CD1c-positive myeloid dendritic cell (primary cell): ENCODE data around the gene DIP2B.

Source experiments
- DNase-seq: peaks from one replicate; pipeline ENCODE4 v3.0.0-alpha.2; 2016; ENCODE audit errors: extremely low spot score

DIP2B gene

DNA sequence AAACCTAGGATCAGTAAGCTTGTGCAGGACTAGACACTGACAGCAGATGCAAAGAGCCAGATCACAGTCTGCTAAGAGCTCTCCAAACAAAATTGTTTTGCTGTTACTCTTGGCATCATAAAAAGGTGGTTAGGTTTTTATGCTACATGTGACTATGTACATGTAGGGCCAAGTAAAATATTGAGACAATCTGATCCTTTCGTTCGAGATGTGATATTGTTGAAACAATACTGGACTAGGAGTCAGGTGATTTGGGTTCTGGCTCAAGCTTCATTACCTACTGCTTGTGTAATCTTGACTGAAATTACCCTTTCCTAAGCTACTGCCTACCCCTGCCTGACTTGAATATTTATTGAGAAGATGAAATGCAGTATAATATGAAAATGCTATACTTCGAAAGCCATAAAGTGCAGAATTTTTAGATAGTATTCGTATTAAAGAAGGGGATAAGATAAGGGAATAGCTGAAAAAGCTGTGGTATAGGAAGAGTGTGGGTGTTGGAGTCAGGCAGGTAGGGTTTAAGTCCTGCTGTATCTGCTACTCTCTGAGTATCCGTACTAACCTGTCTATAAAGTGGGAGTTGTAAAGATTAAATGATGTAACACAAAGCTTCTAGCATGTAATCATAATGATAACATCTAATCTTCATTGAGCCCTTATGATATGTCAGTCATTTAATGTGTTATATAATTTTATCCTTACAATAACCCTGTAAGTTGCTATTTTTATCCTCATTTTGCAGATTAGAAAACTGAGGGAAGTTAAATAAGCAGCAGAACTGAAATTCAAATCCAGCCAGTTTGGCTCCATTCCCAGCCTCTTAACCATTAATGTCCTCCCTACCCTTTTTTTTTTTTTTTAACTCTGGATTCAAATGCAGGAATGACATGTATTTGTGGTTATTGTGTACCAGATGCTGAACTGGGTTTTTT, 220.5 kb downstream of the DIP2B start:
- DNase-seq = no peak

DNA sequence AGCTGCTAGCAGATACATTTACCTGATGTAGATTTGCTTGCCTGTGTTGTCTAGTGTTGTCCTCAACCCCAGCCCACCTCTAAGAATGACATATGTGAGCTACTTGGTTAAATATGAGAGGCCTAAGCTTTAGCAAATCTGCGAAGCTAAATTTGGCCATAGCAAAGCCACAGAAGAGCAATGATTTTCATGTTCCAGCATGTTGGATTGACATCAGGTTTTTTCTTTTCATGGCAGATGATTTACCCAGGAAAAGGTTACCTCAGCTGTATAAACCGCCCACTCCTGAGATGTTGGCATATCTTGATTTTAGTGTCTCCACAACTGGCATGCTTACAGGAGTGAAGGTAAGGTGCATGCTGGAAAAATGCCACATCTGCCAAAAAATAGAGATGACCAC, 222.7 kb downstream of the DIP2B start:
- DNase-seq = no peak

- DNase-seq = no peak
Observed at GRCh38 chr12:50728417-50728816, 223.6 kb downstream of the DIP2B start.

- DNase-seq = no peak
Observed at GRCh38 chr12:50728841-50729240, 224.1 kb downstream of the DIP2B start.

GRCh38 chr12:50732591-50732990, 227.8 kb downstream of the DIP2B start:
- no peak for DNase-seq

GRCh38 chr12:50733706-50734105, 228.9 kb downstream of the DIP2B start:
- no peak for DNase-seq

DNA sequence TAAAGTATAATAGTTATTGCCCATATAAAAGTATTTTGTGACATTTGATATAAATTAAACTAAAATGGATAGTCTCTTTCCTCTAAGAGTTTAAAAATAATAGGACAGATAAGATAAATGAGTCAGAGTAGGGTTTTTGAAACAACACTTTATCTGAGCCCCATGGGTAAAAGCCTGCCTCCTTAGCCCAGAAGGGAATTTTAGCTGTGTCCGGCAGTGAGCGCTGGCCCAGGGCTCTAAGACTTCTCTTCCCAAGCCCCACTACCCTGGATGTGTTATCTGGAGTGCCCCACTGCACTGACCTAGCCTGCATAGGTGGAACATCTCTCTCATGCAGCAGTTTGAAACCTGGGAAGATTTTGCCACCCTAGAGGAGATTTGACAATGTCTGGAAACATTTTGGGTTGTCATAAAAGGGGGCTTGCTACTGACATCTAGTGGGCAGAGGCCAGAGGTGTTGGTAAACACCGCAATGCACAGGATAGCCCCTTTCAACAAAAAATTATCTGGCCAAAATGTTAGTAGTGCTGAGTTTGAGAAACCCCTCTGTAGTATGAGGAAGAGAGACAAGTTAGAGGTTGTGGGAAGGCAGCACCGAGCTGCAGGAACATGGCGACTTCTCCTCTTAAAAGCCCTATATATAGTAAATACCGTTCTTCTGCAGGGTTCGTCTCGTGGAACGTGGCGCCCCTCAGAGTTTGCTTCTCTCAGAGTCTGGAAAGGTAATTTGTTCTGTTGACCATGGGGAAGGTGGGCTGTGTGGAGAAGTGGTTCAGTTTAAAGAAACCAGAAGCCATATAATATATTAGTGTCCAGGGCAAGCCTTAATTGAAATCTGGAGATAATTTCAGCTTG, 229.9 kb downstream of the DIP2B start:
- DNase-seq = no peak

- DNase-seq = no peak
Observed at GRCh38 chr12:50739611-50740010, 234.8 kb downstream of the DIP2B start.

- no peak for DNase-seq
Observed at GRCh38 chr12:50740307-50740706, 235.5 kb downstream of the DIP2B start.

DNA sequence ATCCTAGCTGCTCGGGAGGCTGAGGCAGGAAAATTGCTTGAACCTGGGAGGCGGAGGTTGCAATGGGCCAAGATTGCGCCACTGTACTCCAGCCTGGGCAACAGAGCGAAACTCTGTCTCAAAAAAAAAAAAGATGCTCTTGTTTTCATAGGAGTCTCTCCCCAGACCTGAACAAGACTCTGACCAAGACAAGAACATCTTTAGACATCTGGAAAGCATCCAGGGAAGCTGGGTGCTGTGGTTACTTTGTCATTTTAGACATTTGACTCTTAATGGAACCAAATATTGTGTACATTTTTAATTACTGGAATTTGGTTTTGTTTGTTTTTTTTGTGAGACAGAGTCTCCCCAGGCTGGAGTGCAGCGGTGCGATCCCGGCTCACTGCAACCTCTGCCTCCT, 238.0 kb downstream of the DIP2B start:
- no peak for DNase-seq

DNA sequence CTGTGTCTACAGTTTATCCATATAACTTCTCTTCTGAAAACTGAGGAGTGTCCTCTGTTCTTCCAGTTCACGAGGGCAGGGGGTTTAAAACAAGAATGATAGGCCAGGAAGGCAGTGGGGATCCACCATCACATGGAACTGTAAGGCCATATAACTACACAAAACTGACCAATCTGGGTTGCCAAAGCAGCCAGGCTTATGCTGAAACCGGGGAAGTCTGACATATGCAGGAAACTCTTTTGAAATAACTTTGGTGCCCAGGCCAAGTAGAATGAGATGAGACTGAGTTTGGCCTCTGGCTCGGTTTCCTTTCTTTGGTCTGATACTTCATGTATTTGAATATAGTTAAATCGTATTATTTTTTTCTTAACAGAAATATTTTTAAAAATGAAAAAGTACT, 241.1 kb downstream of the DIP2B start:
- DNase-seq = no peak

GRCh38 chr12:50746431-50746830, 241.6 kb downstream of the DIP2B start:
- DNase-seq = no peak

- DNase-seq = no peak
Observed at GRCh38 chr12:50747817-50748216, 243.0 kb downstream of the DIP2B start.

- no peak for DNase-seq
Observed at GRCh38 chr12:50749459-50749882, 244.7 kb downstream of the DIP2B start.

- no peak for DNase-seq
Observed at GRCh38 chr12:50750366-50750765, 245.6 kb downstream of the DIP2B start.

- no peak for DNase-seq
Observed at GRCh38 chr12:50751948-50752721, 247.3 kb downstream of the DIP2B start.

DNA sequence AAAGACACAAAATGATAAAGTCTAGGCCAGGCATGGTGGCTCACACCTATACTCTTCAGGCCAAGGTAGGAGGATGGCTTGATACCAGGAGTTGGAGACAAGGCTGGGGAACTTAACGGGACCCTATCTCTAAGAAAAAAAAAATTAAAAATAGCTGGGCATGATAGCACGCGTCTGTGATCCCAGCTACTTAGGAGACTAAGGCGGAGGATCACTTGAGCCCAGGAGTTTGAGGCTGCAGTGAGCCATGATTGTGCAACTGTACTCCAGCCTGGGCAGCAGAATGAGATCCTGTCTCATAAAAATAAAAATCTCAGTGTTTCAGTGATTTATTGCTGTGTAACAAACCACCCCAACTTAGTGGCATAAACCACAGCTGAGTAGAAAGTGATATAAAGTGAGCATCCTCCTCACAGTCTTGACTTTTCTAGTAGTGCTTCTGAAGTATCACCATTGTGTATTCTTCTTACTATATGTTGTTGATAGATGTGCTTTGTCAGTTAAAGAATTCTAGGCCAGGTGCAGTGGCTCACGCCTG, 248.5 kb downstream of the DIP2B start:
- DNase-seq = no peak

DNA sequence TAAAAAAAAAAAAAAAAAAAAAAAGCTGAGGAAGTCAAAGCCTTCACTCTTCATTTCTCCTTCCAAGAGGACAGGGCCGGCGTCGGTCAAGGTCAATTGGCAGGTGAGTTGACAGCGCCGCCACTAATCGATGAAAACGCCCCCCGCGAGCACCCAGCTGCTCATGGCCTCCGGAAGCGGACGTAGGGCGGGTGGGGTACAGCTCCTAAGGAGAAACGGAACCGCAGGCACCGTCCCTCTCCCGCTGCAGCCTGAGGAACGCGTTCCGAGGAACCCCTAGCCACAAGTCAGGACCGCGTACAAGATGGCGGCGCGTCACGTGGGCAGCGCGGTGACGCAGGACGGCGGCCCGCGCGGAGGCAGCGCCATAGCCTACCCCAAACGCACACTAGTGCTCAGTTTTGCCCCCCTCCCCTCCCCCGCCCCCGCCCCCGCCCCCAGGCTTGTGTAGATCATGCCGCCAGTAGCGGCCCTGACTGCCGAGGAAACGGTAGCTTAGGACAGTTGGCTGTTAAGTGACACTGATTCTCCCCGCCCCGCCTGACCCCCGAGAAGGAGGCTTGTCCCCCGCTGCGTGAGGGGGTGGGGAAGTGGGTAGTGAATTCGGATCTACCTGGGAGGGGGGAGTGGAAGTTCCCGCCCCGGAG, 259.0 kb downstream of the DIP2B start, which contains the start of gene ATF1:
Gene ATF1, plus strand, starts transcription at position 463 of the 647 bp plus-strand sequence. CDS start 16,045 bp downstream, outside the sequence.
- peak; percentile 98 for DNase-seq

DNA sequence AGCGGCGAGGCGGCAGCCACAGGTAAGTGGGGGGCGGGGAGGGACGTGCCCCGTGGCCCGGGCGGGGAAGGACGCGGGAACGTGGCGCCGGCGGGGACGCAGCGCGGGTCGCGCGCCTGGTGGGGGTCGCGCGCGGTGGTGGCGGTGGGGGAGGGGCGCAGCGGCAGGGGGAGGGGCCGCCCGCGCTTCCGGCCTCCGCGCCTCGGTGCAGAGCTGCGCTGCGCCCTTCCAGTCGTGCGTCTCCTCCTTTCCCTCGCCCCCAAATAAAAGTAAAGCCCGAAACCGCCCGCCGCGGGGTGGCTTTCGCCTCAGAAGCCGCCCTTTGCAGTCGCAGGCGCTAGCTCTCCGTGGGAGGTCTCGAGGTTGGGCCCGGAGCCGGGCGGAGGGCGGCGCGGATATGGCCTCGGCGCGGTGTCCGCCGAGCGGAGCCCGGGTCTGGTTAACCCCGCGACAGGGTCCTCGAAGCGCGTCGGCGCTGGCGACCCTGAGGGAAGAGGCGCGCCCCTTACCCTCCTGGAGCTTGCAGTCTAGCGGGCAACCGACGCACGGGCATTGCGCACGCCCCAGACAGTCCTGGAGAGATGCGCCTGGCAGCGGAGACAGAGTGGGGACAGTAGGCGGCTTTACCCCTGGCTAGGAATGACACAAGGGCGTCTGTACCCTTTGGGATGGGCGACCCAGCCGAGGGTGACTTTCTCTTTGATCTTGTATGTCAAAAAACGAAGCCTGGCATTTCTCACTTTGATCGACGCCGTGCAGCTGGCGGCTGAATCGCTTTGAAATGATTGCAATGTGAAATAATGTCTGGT, 259.7 kb downstream of the DIP2B start:
- peak; percentile 72 for DNase-seq
